GM23338 (cell line): Measurements from ENCODE around the gene VPS54. TPM values are rescaled to one million over a fixed set of nuclear protein-coding genes. Genes with fewer than 3 reads are reported as not detected.

Source experiments
- ATAC-seq: fragments of 200-7000 bp; cut with Tn5 transposase; 3 replicates; pipeline ENCODE4 v1.9.1; 2020
- DNase-seq: peaks from one replicate; pipeline ENCODE4 v3.0.0-alpha.2; 2015; ENCODE audit warnings: low spot score
- H2AFZ ChIP-seq: fragments of 200-600 bp; sonication (generic); 2 replicates; pipeline ENCODE4 v1.8.0; 2016; ENCODE audit warnings: antibody characterized with exemption, mild to moderate bottlenecking, moderate library complexity
- H3F3A ChIP-seq: fragments of 200-600 bp; sonication (generic); replicated peaks from 2 replicates; pipeline ENCODE4 v1.8.0; 2017; ENCODE audit warnings: antibody characterized with exemption, mixed run types, low read depth
- H3K27ac ChIP-seq: fragments of 200-600 bp; sonication (generic); 2 replicates; pipeline ENCODE4 v1.6.1; 2016; ENCODE audit warnings: low read depth
- H3K27me3 ChIP-seq: fragments of 200-600 bp; sonication (generic); 2 replicates; pipeline ENCODE4 v1.8.0; 2016; ENCODE audit warnings: mild to moderate bottlenecking, mixed run types, moderate library complexity; ENCODE audit not compliant: insufficient read depth
- H3K36me3 ChIP-seq: fragments of 200-600 bp; sonication (generic); 2 replicates; pipeline ENCODE4 v1.8.0; 2016; ENCODE audit warnings: mild to moderate bottlenecking; ENCODE audit not compliant: insufficient read depth
- H3K4me1 ChIP-seq: fragments of 200-600 bp; sonication (generic); 2 replicates; pipeline ENCODE4 v1.8.0; 2016; ENCODE audit warnings: mild to moderate bottlenecking, moderate library complexity; ENCODE audit not compliant: insufficient read depth
- H3K4me2 ChIP-seq: fragments of 200-600 bp; sonication (generic); 2 replicates; pipeline ENCODE4 v1.7.1; 2017; ENCODE audit warnings: mixed run types
- H3K4me3 ChIP-seq: fragments of 200-600 bp; sonication (generic); 2 replicates; pipeline ENCODE4 v1.6.1; 2016; ENCODE audit warnings: mixed run types
- H3K79me2 ChIP-seq: fragments of 200-600 bp; sonication (generic); replicated peaks from 2 replicates; pipeline ENCODE4 v1.8.0; 2017; ENCODE audit warnings: mild to moderate bottlenecking; ENCODE audit not compliant: insufficient read depth
- H3K9me2 ChIP-seq: fragments of 200-600 bp; sonication (generic); 2 replicates; pipeline ENCODE4 v1.8.0; 2017; ENCODE audit not compliant: insufficient read depth
- H4K20me1 ChIP-seq: fragments of 200-600 bp; sonication (generic); replicated peaks from 2 replicates; pipeline ENCODE4 v1.8.0; 2017; ENCODE audit warnings: mild to moderate bottlenecking; ENCODE audit not compliant: insufficient read depth
- H3K27ac Mint-ChIP-seq: 2 replicates; pipeline ENCODE4 v1.8.0; 2020; ENCODE audit warnings: inconsistent platforms, mild to moderate bottlenecking, moderate library complexity, mixed read lengths
- H3K27me3 Mint-ChIP-seq: 3 replicates; pipeline ENCODE4 v1.8.0; 2022; ENCODE audit warnings: low read depth, mild to moderate bottlenecking, moderate library complexity, mixed read lengths, inconsistent platforms; ENCODE audit not compliant: insufficient read depth, poor library complexity
- H3K36me3 Mint-ChIP-seq: 3 replicates; pipeline ENCODE4 v1.8.0; 2021; ENCODE audit warnings: low read depth, mild to moderate bottlenecking, inconsistent platforms, moderate library complexity, mixed read lengths
- H3K4me1 Mint-ChIP-seq: 3 replicates; pipeline ENCODE4 v1.8.0; 2020; ENCODE audit warnings: mild to moderate bottlenecking, inconsistent platforms, mixed read lengths
- H3K4me3 Mint-ChIP-seq: 3 replicates; pipeline ENCODE4 v1.8.0; 2021; ENCODE audit warnings: moderate library complexity, mild to moderate bottlenecking, inconsistent platforms, mixed read lengths
- H3K9me3 Mint-ChIP-seq: 3 replicates; pipeline ENCODE4 v1.8.0; 2020; ENCODE audit warnings: moderate library complexity, mild to moderate bottlenecking, inconsistent platforms, mixed read lengths
- CREB1 ChIP-seq: fragments of 250-450 bp; sonication (Bioruptor Pico); IDR thresholded peaks from 2 replicates; pipeline ENCODE4 v1.5.0; 2020; ENCODE audit warnings: low read depth, mild to moderate bottlenecking, moderate library complexity
- CTCF ChIP-seq, 2 experiments: fragments of 200-600 bp in 1 of 2; sonication (generic) in 1 of 2; conservative IDR thresholded peaks; 2 replicates each; pipeline versions ENCODE4 v1.5.1 to v1.6.1; 2016 to 2017; ENCODE audit warnings: antibody characterized with exemption in 2 of 2, low read depth in 2 of 2, mild to moderate bottlenecking in 2 of 2, moderate library complexity in 1 of 2
- ETS1 ChIP-seq: IDR thresholded peaks from 2 replicates; pipeline ENCODE4 v1.6.1; 2016; ENCODE audit warnings: antibody characterized with exemption
- EZH2phosphoT487 ChIP-seq: fragments of 200-600 bp; sonication (generic); IDR thresholded peaks from one replicate; pipeline ENCODE4 v1.8.1; 2018; ENCODE audit warnings: antibody characterized with exemption; ENCODE audit not compliant: unreplicated experiment
- POLR2AphosphoS5 ChIP-seq: IDR thresholded peaks from 2 replicates; pipeline ENCODE4 v1.6.1; 2016; ENCODE audit warnings: antibody characterized with exemption, low read depth
- STAT1 ChIP-seq: IDR thresholded peaks from one replicate; pipeline ENCODE4 v1.6.1; 2016; ENCODE audit warnings: antibody characterized with exemption; ENCODE audit not compliant: unreplicated experiment
- ZNF462 ChIP-seq: fragments of 250-450 bp; sonication (Bioruptor Pico); IDR thresholded peaks from 2 replicates; pipeline ENCODE4 v1.5.0; 2020; ENCODE audit warnings: mild to moderate bottlenecking, moderate library complexity
- polyA plus RNA-seq: library from polyadenylated mRNA; unstranded; fragments of >200 nt; fragmentation: Nextera tagmentation; extraction: Ambion mirVana; gene quantifications from 2 replicates; pipeline ENCODE4 v1.2.1, GENCODE V29; 2016
- total RNA-seq: library from RNA; depleted of rRNA; stranded (reverse); fragments of >200 nt; shearing (Covaris generic); gene quantifications from 2 replicates; pipeline ENCODE4 v1.2.3, GENCODE V29; 2014
- TF ChIP-seq, protein P1 (sequence below): IDR thresholded peaks from one replicate; pipeline ENCODE4 v1.6.1; 2018; ENCODE audit warnings: antibody characterized with exemption; ENCODE audit not compliant: unreplicated experiment

Gene VPS54
- total and polyA plus RNA-seq, 2 experiments from 2014 or later: 6.6 to 17.0 TPM

- no peak for TF ChIP-seq ZNF462 (CRISPR knock-in tag)
Observed at GRCh38 chr2:64045938-64046337, 26.7 kb upstream of the VPS54 start (continued).

GRCh38 chr2:64040161-64040560 is 20.9 kb upstream of the VPS54 start:
- Histone ChIP-seq H3K79me2 (no peaks in the 10 kb centered on the region), H3K36me3 (no peaks in the 10 kb centered on the region), H3K27me3 (no peaks in the 10 kb centered on the region), H3K4me1 (peaks cover 13% of the 10 kb centered on the region), H3K9me2 (no peaks in the 10 kb centered on the region), H2AFZ (no peak overlapping the region), H3K4me3 (no peak overlapping the region), H3K4me2 (no peak overlapping the region), H4K20me1 (no peaks in the 10 kb centered on the region), H3K27ac (no peak overlapping the region), H3F3A (no peaks in the 10 kb centered on the region)
- H3K36me3 Mint-ChIP-seq: no peaks in the 10 kb centered on the region
- TF ChIP-seq STAT1: no peak
- TF ChIP-seq, protein P1, sequence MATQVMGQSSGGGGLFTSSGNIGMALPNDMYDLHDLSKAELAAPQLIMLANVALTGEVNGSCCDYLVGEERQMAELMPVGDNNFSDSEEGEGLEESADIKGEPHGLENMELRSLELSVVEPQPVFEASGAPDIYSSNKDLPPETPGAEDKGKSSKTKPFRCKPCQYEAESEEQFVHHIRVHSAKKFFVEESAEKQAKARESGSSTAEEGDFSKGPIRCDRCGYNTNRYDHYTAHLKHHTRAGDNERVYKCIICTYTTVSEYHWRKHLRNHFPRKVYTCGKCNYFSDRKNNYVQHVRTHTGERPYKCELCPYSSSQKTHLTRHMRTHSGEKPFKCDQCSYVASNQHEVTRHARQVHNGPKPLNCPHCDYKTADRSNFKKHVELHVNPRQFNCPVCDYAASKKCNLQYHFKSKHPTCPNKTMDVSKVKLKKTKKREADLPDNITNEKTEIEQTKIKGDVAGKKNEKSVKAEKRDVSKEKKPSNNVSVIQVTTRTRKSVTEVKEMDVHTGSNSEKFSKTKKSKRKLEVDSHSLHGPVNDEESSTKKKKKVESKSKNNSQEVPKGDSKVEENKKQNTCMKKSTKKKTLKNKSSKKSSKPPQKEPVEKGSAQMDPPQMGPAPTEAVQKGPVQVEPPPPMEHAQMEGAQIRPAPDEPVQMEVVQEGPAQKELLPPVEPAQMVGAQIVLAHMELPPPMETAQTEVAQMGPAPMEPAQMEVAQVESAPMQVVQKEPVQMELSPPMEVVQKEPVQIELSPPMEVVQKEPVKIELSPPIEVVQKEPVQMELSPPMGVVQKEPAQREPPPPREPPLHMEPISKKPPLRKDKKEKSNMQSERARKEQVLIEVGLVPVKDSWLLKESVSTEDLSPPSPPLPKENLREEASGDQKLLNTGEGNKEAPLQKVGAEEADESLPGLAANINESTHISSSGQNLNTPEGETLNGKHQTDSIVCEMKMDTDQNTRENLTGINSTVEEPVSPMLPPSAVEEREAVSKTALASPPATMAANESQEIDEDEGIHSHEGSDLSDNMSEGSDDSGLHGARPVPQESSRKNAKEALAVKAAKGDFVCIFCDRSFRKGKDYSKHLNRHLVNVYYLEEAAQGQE: no peak
- TF ChIP-seq CREB1 (CRISPR knock-in tag): no peak
- TF ChIP-seq ETS1: no peak
- TF ChIP-seq POLR2AphosphoS5: no peak
- TF ChIP-seq EZH2phosphoT487: no peak
- TF ChIP-seq CTCF (conservative IDR thresholded peaks at IDR 0.05; ENCODE audit: low read depth in 2 of 2): no peak
- H3K4me1 Mint-ChIP-seq: peaks cover 11% of the 10 kb centered on the region
- no peak overlapping the region for H3K27ac Mint-ChIP-seq
- no peaks in the 10 kb centered on the region for H3K27me3 Mint-ChIP-seq
- peaks cover 5% of the 10 kb centered on the region; the same call in 2 of the 3 replicates for H3K9me3 Mint-ChIP-seq
- DNase-seq (no peak), ATAC-seq (no peak)
- no peak overlapping the region for H3K4me3 Mint-ChIP-seq
